Activated CD4-positive, alpha-beta T cell treated with anti-CD3 and anti-CD28 coated beads for 48 hours (primary cell): ENCODE data around the gene SEC31A.
"Not testable (repeated sequence)": the region's sequence is repeated elsewhere in the genome, so short reads cannot be mapped to it uniquely, and the experiment has no call there.

Experiments
- DNase-seq: peaks from one replicate; pipeline ENCODE4 v3.0.0-alpha.2; 2020

SEC31A gene

DNA sequence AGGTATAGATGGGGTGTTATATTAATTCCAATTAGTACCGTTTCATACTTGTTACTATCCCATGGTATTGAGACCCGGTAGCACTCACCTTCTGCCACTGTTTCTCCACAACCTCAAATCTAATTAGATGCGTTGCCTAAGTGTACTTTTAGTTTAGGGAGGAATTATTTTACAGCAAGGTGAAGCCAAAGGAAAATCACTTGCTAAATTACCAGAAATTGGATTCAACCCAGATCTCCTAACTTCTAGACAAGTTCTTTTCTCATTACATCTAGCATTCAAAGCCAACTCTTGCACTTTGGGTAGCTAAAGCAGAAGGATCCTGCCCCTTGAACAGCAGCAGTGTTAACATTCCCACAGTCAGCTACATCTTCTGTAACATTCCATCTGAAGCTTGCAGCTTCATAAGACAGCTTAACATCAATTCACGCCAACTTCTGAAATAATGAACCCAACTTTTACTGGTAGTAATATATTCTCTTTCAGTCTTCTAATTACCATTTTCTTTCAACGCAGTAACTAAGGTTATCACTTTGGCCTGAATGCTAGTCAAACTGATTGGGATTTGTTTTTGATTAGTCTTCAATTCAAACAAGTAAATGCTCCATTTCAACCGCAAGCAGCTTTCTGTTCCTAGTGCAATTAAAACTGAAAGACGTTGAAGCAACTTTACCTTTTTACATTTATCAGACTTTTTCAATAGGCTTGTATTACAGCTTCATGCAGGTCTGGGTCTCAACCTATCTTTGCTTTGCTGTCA lies 934 bp upstream of the SEC31A start:
- DNase-seq: no peak

DNA sequence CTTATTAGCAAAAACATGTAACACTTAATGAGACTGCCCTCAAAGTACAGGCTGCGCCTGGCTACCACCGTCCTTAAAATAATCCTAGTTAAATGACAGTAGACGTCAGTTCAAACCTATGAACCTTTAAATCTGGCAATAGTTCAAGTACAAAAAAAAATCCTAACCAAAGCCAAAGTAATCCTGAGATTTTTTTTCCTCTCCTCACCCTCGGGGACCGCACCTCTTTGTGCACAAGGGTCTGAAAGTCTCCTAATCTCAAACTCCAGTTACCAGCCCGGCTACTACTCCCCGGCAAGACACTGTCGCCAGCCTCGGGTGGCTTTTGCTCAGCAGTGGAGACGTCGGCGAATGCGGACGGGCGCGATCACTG lies 439 bp downstream of the SEC31A start:
- no peak for DNase-seq

DNA sequence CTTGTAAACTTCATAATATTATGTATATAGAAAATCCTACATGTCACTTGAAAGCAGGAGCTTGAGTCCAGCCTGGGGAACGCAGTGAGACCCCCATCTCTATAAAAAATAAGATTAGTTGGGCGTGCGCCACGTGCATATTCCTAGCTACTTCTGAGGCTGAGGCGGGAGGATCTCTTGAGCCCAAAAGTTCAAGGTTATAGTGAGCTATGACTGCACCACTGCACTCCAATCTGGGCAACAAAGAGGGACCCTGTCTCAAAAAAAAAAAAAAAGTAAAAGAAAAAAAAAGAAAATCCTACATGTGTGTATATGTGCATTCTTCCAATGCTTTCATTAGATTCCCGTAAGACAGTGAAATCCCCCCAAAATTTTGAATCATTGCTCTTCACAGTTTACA lies 1.7 kb downstream of the SEC31A start:
- no peak for DNase-seq

DNA sequence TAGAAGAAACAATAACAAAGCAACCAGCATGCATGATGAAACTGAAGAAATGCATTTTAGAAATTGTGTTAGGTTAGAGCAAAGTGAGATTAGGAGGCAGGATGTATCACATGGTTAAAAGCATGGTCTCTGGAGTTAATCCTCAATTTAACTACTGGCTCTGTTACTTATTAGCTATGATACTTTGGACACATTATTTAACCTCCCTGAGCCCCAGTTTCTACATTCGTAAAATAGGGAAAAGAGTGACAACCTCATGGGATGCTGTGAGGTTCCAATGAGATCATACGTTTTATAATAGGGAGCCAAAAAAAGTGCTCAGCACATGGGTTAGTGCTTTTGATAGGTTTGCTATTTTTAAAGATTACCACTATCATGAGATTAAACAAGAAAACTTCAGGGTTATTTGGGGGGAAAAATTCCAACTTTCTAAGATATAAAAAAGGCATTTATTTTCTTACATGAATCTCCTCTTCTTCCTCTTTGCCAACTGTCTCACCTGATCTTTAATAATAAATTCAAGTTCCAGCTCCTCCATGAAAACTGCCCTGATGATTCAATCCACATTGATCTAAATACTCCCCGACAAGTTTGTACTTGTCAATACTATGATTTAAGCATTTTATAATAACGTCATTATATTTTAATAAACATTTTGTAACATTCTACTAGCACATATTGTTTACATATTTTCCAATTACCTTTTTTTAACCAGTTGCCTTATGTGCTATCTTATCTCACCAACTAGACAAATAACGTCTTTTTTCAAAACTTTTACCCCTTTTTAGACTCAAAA lies 4.6 kb downstream of the SEC31A start:
- DNase-seq: no peak

DNA sequence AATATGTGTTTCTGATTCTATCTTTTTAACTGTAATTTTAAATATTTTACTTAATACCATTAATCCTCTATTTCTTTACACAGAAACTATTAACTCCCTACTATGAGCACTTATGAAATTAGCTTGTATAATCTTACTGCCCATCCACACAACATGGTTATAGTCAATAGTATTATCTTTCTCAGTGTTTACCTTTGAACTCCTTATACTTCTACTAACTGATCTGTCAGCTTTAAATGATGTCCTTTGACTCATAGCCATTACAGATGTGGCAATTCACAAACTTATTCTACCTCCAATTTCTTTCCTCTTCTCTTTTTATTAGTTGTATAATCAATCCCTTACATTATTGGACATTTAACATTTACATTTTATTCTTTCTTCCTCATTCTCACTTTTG lies 5.5 kb downstream of the SEC31A start:
- DNase-seq: no peak

DNA sequence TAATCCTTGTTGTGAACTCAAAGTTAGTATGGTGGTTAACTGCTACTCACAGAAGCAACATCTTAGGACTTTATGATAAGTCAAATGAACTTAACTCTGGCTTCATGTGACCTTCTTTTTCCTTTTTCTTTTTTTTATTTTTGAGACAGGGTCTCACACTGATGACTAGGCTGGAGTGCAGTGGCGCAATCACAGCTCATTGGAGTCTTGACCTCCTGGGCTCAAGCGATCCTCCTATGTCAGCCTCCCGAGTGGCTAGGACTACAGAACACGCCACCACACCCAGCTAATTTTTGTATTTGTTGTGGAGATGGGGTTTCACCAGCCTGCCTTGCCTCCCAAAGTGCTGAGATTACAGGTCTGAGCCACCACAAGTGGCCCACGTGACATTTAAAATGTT lies 22.4 kb downstream of the SEC31A start:
- DNase-seq: no peak

DNA sequence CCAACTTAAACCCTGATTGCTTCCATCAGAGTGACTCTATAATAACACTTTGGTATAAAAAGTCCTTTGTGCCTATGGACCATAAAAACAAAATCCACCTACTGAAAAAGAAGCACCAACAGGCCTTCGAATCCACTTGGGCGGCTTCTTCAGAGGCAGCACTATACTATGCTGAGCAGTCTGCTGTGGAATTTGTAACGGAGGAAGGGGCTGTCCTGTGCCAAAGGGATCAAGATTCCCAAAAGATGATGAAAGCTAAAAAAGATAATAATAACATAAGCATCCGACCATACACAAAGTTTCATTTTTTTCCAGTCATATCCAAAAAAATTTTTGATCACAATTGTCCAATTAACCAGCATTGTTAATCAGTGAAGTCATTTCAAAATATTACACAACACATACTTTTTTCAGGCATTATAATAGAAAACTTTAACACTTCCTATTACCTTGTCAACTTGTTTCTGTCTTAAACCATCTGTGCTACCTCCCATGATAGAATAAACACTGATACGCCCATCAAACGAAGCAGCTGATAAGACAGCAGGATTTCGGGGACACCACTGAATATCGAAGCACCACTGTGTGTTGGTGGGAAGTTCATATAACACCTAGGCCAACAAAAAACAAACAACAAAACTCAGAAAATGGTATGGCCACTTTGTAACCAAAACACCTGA lies 24.1 kb downstream of the SEC31A start:
- DNase-seq: no peak

DNA sequence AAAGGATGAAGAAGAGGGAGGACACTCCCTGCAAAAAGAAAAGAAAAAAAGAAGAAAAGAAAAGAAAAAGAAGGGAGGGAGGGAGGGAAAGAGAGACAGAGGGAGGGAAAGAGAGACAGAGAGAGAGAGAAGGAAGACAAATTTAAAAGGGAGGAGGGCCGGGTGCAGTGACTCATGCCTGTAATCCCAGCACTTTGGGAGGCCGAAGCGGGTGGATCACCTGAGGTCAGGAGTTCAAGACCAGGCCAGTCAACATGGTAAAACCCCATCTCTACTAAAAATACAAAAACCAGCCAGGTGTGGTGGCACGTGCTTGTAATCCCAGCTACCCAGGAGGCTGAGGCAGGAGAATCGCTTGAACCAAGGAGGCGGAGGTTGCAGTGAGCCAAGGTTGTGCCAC lies 24.9 kb downstream of the SEC31A start:
- peak; percentile 17 for DNase-seq

DNA sequence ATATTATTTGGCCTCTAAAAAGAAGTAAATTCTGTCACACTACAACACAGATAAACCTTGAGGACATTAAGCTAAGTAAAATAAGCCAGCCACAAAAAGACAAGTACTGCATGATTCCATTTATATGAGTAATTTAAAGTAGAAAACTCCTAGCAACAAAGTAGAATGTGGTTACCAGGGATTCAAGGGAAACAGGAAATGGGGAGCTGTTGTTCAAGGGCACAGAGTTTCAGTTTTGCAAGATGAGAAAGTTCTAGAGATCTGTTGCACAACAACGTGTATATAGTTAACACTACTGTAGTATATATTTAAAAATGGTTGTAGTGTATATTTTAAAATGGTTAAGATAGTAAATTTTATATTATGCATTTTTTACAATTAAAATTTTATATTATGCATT lies 25.4 kb downstream of the SEC31A start:
- peak; percentile 13 for DNase-seq

DNA sequence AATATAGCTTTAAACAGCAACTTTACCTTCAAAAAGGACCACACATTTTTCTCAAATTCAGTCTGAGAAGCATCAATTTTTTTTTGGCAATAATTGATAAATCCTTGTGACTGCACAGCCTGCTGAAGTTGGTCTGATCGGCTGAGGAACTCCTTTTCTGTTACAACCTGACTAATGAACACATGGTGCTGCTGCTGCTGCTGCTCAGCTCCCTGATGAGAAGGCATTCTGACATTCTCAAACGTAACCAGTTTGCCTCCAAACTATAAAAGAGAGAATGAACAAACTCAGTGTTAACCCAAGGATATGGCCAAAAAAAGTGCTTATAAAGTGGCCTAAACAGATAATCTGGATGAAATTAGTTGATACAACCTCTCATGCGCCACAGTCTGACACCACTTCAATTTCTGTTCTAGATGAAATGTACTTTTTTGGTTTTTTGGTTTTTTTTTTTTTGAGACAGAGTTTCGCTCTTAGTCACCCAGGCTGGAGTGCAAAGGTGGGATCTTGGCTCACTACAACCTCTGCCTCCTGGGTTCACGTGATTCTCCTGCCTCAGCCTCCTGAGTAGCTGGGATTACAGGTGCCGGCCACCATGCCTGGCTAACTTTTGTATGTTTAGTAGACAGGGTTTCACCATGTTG lies 26.5 kb downstream of the SEC31A start:
- peak; percentile 17 for DNase-seq

DNA sequence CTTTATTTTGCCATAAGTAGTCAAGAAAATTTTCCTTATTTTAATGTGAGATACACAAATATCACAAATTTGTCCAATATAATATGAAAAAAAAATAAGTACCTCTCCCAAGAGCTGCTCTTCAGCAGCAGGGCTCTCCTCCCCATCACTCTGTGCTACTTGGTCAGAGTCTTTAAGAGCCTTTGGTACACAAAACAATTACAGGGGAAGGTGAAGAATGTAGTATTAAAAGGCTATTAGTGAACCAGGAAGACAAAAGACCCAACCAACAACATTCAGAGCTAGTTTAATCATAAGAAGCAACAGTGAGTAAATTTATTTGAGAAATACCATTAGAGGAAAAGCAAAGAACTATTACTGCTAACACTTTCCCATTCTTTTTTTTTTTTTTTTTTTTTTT lies 29.4 kb downstream of the SEC31A start:
- no peak for DNase-seq

DNA sequence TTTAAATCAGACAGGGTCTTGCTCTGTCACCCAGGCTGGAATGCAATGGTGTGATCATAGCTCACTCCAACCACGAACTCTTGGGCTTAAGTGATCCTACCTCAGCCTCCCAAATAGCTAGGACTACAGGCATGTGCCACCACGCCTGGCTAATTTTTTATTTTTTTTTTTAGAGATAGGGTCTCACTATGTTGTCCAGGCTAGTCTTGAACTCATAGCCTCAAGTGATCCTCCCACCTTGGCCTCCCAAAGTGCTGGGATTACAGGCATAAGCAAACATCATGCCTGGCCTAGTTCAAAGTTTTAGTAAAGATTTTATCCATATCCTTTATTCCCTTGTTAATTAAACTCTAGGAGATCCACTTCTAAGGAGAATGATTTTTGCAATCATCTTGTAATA lies 30.5 kb downstream of the SEC31A start:
- not testable (repeated sequence) for DNase-seq

DNA sequence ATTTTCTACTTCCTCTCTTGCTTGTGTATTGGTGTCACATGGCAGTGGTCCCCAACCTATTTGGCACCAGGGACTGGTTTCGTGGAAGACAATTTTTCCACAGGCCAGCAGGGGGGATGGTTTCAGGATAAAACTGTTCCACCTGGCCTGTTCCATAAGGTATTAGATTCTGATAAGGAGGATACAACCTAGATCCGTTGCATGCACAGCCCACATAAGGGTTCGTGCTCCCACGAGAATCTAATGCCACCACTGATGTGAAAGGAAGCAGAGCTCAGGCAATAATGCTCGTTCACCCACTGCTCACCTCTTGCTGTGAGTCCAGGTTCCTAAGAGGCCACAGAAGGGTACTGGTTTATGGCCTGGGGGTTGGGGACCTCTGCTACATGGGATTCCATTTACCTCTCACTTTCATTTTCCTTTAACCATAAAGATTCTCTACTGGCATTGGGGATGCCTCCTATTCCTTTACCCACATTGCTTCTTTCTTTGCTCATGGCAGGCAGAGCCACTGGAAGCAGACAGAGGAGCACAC lies 38.1 kb downstream of the SEC31A start:
- DNase-seq: no peak

DNA sequence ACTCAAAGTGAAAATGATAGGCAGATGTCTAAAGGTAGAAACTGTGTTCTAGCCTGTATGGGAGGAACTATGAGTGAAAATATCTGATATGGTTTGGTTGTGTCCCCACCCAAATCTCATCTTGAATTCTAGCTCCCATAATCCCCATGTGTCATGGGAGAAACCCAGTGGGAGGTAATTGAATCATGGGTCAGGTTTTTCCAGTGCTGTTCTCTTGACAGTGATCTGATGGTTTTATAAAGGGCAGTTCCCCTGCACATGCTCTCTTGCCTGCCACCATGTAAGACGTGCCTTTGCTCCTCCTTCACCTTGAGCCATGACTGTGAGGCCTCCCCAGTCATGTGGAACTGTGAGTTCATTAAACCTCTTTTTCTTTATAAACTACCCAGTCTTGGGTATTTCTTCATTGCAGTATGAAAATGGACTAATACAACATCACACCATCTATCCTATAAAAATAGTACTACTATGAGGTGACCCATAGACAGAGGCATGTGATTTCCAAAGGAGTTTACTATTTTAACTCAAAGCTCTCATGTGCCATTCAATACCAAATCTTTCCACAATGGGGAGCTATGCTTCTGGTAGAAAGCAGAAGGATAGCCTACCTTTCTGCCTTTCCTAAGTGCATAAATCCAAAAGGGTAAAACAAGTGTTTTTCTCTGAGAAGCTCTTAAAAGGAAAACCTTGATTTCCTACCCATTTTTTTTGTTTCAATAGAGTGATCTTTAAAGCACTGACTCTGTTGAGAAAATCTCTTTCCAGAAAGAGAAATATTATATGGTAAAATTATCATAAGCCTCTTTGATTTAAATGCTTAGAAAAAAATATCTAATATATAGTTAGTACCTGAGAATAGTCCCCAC lies 38.8 kb downstream of the SEC31A start:
- DNase-seq: no peak

DNA sequence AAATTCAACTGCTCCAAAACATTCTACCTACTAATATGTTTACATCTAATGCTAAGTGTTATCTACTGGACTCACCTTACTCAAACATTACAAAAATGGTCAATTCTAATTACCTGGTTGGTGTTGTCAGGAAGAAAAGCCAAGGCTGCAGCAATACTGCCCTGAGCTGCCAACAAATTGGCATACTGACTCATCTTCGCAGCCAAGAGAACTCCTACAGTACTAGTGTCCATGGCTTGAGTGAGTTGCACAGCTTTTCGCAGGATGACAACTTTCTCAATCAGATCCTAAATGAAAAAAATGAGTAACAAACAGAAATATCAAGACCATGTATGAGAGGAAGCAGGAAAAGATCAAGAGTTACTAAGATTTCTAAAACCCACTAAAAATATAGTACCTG lies 39.6 kb downstream of the SEC31A start:
- DNase-seq: no peak

DNA sequence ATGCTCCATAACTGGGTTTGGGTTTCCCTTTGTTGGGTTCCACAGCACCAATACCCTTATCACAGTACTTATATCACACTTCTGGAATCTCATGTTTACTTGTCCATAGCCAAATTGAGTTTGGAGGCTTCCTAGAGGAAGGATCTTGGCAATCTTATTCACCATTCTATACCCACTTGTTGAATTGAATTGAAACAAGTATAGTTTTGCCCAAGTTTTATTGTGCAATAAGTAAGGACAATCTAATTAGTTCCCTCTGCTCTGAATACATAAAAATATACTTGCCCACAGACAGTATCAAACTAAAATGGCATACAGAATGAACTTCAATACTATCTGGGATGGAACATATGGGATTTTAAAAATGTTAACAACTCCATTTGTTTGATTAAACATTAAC lies 40.3 kb downstream of the SEC31A start:
- no peak for DNase-seq

DNA sequence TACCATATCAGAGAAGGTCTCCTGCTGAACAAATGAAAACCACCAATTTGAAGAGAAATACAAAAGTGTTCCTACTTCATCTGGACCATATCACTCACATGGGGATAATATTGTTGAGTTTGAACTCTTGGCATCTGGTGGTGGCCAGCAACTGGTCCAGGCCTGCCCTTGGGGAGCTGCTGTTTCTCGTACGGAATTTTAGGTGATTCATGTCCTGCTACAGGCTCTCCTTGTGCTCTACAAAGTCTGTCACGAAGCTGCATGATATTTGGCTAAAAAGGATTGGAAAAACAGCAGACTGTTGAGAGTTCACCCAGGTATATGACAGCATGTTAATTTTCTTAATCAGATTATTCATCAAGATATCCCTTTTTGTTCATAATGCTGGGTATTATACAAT lies 42.2 kb downstream of the SEC31A start:
- no peak for DNase-seq

DNA sequence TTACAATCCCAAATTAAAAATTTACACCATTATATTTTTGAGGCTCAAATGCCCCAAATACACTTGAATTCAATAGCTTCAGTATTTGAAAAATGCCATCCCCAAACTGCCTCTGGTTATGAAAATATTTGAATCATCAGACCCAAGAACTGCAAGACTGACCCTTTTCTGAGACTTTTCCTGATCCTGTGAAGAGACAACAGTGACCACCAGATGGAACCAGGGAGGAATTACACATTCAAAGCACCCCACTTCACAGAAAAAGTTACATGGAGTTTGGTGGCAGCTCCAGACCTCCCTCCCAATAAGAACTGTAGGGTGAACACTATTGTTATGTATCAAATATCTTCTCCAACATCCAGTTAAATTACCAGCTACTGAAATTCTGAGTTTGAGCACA lies 48.4 kb downstream of the SEC31A start:
- DNase-seq: no peak

DNA sequence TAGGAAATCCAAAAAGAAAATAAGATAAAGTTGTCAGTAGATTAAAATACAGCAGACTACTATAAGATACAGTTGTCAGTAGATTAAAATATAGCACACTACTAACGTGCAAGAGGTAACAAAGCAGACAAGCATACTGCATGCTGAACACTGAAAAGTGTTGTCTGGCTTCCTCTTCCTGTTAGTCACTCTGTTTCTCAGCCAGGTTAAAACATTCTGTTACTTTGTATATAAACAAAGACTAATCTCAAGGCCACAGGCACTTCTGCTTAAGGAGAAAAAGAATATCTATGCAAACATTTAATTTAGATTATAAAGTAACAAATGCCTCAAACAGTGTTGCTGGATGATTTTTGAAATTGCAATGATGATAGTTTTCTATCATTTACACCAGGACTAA lies 51.3 kb downstream of the SEC31A start:
- no peak for DNase-seq

DNA sequence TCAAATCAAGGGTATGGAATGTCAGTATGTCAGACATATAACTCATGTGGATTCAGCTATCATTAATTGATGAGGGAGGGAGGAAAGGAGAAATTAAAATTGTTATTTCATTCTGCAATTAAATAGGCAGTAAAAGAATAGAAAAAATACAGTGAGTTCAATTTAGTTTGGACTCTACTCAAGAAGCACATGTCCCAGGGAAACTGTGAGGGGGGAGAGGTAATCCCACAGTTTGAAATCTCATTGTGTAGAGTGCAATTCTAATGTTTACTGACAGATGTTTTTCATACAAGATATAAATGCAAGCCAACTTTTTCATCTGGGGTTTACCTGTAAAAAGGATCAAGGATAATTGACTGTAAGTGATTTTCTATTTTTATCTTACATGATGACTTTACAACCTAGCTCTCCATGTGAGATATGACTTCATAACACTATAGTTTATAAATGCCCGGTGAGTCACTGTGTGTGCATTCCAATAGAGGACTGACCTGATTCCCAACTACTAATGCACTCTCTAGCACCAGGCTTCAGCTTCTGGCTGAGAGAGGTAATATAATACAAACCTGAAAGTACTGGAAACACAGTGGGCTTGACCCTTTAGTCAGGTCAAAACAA lies 57.1 kb downstream of the SEC31A start:
- DNase-seq: no peak

DNA sequence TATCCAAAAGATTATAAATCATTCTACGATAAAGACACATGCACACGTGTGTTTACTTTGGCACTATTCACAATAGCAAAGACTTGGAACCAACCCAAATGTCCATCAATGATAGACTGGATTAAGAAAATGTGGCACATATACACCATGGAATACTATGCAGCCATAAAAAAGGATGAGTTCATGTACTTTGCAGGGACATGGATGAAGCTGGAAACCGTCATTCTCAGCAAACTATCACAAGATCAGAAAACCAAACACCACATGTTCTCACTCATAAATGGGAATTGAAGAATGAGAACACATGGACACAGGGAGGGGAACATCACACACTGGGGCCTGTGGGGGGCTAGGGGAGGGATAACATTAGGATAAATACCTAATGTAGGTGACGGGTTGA lies 57.9 kb downstream of the SEC31A start:
- DNase-seq: not testable (repeated sequence)

DNA sequence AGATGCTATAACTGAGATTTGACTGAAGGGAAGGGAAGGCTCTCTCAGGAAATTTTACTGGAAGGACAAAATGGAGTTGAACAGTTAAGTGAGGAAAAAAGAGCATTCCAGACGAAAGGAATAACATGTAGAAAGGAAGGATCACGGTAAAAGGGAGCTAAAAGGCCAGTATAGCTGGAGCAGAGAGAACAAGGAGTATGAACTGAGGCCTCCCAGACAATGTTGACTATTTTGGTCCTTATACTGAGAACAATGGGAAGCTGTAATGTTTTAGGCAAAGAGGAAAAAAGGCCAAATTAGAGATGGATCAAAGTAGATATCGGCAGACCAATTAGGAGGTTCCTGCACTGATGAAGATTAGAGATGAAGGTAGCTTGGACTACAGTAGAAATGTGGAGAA lies 65.5 kb downstream of the SEC31A start:
- DNase-seq: no peak
